GM19240 (cell line): Measurements from ENCODE around the gene OGFRL1.
"Not testable (repeated sequence)": the region's sequence is repeated elsewhere in the genome, so short reads cannot be mapped to it uniquely, and the experiment has no call there.

ENCODE experiments used
- DNase-seq: peaks from one replicate; pipeline ENCODE4 v3.0.0; 2011; ENCODE audit warnings: low spot score; ENCODE audit not compliant: insufficient read length

OGFRL1 gene

GRCh38 chr6:71288228-71289038 is at the start of gene OGFRL1:
TSS of gene OGFRL1 (plus strand) at chr6:71288811. CDS start at chr6:71288937, 126 bp downstream.
- DNase-seq = peak; percentile 56

- no peak for DNase-seq
These were observed 48.9 kb upstream of the OGFRL1 start for GRCh38 chr6:71239694-71240093.

GRCh38 chr6:71245265-71246049 is 43.2 kb upstream of the OGFRL1 start:
- DNase-seq = no peak

GRCh38 chr6:71246596-71246995 is 42.0 kb upstream of the OGFRL1 start:
- DNase-seq = no peak

- DNase-seq = no peak
These were observed 40.3 kb upstream of the OGFRL1 start for GRCh38 chr6:71248306-71248765.

- DNase-seq = no peak
These were observed 39.6 kb upstream of the OGFRL1 start for GRCh38 chr6:71248878-71249544.

GRCh38 chr6:71250099-71250602 is 38.5 kb upstream of the OGFRL1 start:
- no peak for DNase-seq

- no peak for DNase-seq
These were observed 36.2 kb upstream of the OGFRL1 start for GRCh38 chr6:71252410-71252809.

GRCh38 chr6:71252960-71253359 is 35.7 kb upstream of the OGFRL1 start:
- DNase-seq = no peak

GRCh38 chr6:71254323-71254722 is 34.3 kb upstream of the OGFRL1 start:
- DNase-seq = no peak

GRCh38 chr6:71258078-71258866 is 30.3 kb upstream of the OGFRL1 start:
- no peak for DNase-seq

GRCh38 chr6:71259888-71260604 is 28.6 kb upstream of the OGFRL1 start:
- no peak for DNase-seq

- no peak for DNase-seq
These were observed 25.7 kb upstream of the OGFRL1 start for GRCh38 chr6:71262914-71263313.

- not testable (repeated sequence) for DNase-seq
These were observed 22.2 kb upstream of the OGFRL1 start for GRCh38 chr6:71266392-71266791.

GRCh38 chr6:71268735-71269437 is 19.7 kb upstream of the OGFRL1 start:
- no peak for DNase-seq

- no peak for DNase-seq
These were observed 10.5 kb upstream of the OGFRL1 start for GRCh38 chr6:71277926-71278600.

- DNase-seq = no peak
These were observed 9.3 kb upstream of the OGFRL1 start for GRCh38 chr6:71279321-71279720.

GRCh38 chr6:71279740-71280139 is 8.9 kb upstream of the OGFRL1 start:
- DNase-seq = no peak

- no peak for DNase-seq
These were observed 7.9 kb upstream of the OGFRL1 start for GRCh38 chr6:71280701-71281100.
